H1 (cell line): ENCODE data around the gene ZNF521. TPM values are rescaled to one million over a fixed set of nuclear protein-coding genes. Genes with fewer than 3 reads are reported as not detected.

Experiments
- CTCF ChIA-PET: fragments of 300-600 bp; sonication (Branson Sonifier 250); formaldehyde crosslinking; loops from one replicate; lab custom pipeline; 2021; ENCODE audit not compliant: partially characterized antibody; lab: Charles Lee
- POLR2A ChIA-PET: fragments of 300-600 bp; sonication (Branson Sonifier 250); formaldehyde crosslinking; loops from one replicate; lab custom pipeline; 2021; ENCODE audit warnings: inconsistent platforms; ENCODE audit not compliant: partially characterized antibody; lab: Charles Lee
- DNase-seq, 2 experiments: peaks; one replicate each; pipeline versions ENCODE4 v3.0.0 to v3.0.0-alpha.2; 2010 to 2022; ENCODE audit warnings: low spot score in 2 of 2, low read depth in 1 of 2, mixed read lengths in 1 of 2
- FAIRE-seq: peaks from 2 replicates; lab custom pipeline; 2011; peaks lifted over from hg19 to GRCh38; lab: Jason Lieb, UNC
- H2AFZ ChIP-seq: 2 replicates; pipeline ENCODE4 v1.8.1; 2012; ENCODE audit warnings: low read length, inconsistent platforms
- H2AK5ac ChIP-seq: 2 replicates; pipeline ENCODE4 v1.6.1; 2013; ENCODE audit warnings: low read depth, low read length
- H2BK120ac ChIP-seq: replicated peaks from 2 replicates; pipeline ENCODE3; 2013; ENCODE audit warnings: low read depth, low read length, inconsistent platforms
- H2BK12ac ChIP-seq: 2 replicates; pipeline ENCODE4 v1.6.1; 2013; ENCODE audit warnings: low read depth, low read length
- H2BK15ac ChIP-seq: 2 replicates; pipeline ENCODE4 v1.6.1; 2013; ENCODE audit warnings: low read length
- H2BK20ac ChIP-seq: 2 replicates; pipeline ENCODE4 v1.6.1; 2013; ENCODE audit warnings: low read length
- H2BK5ac ChIP-seq: 2 replicates; pipeline ENCODE4 v1.6.1; 2013; ENCODE audit warnings: low read depth, low read length
- H3K14ac ChIP-seq: 2 replicates; pipeline ENCODE4 v1.6.1; 2013; ENCODE audit warnings: inconsistent platforms; ENCODE audit not compliant: insufficient read length
- H3K18ac ChIP-seq: 2 replicates; pipeline ENCODE4 v1.6.1; 2013; ENCODE audit warnings: low read length; ENCODE audit errors: extremely low read depth
- H3K23ac ChIP-seq: 2 replicates; pipeline ENCODE4 v1.6.1; 2013; ENCODE audit warnings: inconsistent platforms; ENCODE audit not compliant: insufficient read length
- H3K23me2 ChIP-seq: 2 replicates; pipeline ENCODE4 v1.6.1; 2013; ENCODE audit warnings: low read depth, low read length
- H3K27ac ChIP-seq: 2 replicates; pipeline ENCODE4 v1.6.1; 2011; ENCODE audit warnings: low read depth, low read length, inconsistent platforms
- H3K27me3 ChIP-seq, 4 experiments: replicated peaks in 1 of 4; 1 replicate in 1 of 4; 2 replicates in 3 of 4; pipeline versions ENCODE4 v1.6.1 to v1.8.1; 2011 to 2013; ENCODE audit warnings: low read length in 3 of 4, mild to moderate bottlenecking in 3 of 4, inconsistent platforms in 2 of 4, mixed read lengths in 2 of 4, moderate library complexity in 1 of 4; ENCODE audit not compliant: control insufficient read depth in 3 of 4, insufficient read depth in 3 of 4; ENCODE audit errors: extremely low read depth in 1 of 4
- H3K36me3 ChIP-seq, 4 experiments: 2 replicates each; pipeline versions ENCODE4 v1.6.1 to v1.8.1; 2011 to 2013; ENCODE audit warnings: mild to moderate bottlenecking in 4 of 4, low read length in 3 of 4, moderate library complexity in 2 of 4, control low read depth in 1 of 4, inconsistent platforms in 1 of 4; ENCODE audit not compliant: insufficient read depth in 4 of 4, control insufficient read depth in 2 of 4
- H3K4ac ChIP-seq: replicated peaks from 2 replicates; pipeline ENCODE3; 2013; ENCODE audit warnings: low read length, low read depth, mixed read lengths, inconsistent platforms; ENCODE audit not compliant: insufficient read length
- H3K4me1 ChIP-seq, 4 experiments: replicated peaks in 1 of 4; 1 replicate in 1 of 4; 2 replicates in 3 of 4; pipeline versions ENCODE4 v1.6.1 to v1.8.1; 2011 to 2013; ENCODE audit warnings: low read length in 3 of 4, inconsistent platforms in 2 of 4, mixed read lengths in 1 of 4; ENCODE audit not compliant: insufficient read depth in 4 of 4, control insufficient read depth in 3 of 4
- H3K4me2 ChIP-seq, 2 experiments: 2 replicates each; pipeline versions ENCODE4 v1.6.1 to v1.8.1; 2011 to 2013; ENCODE audit warnings: low read depth in 2 of 2, low read length in 2 of 2, control low read depth in 1 of 2, inconsistent platforms in 1 of 2, mild to moderate bottlenecking in 1 of 2; ENCODE audit not compliant: insufficient read depth in 1 of 2
- H3K4me3 ChIP-seq, 4 experiments: fragments of 200-600, 300-600 bp in 1 of 4; sonication (generic), shearing (Covaris generic), sonication (Bioruptor Twin) in 1 of 4; 2 replicates each; pipeline versions ENCODE4 v1.5.1 to v1.8.1; 2011 to 2016; ENCODE audit warnings: low read length in 4 of 4, low read depth in 3 of 4, control low read depth in 2 of 4, inconsistent platforms in 2 of 4, mild to moderate bottlenecking in 2 of 4, mixed read lengths in 1 of 4, moderate library complexity in 1 of 4; ENCODE audit not compliant: insufficient read depth in 2 of 4; ENCODE audit errors: extremely low read depth in 1 of 4
- H3K56ac ChIP-seq: replicated peaks from 2 replicates; pipeline ENCODE3; 2013; ENCODE audit warnings: low read depth, mild to moderate bottlenecking, mixed read lengths, low read length, inconsistent platforms; ENCODE audit not compliant: insufficient read length
- H3K79me1 ChIP-seq: 2 replicates; pipeline ENCODE4 v1.6.1; 2013; ENCODE audit warnings: low read depth, low read length, control low read depth
- H3K79me2 ChIP-seq, 2 experiments: 2 replicates each; pipeline versions ENCODE4 v1.6.1 to v1.8.1; 2012 to 2013; ENCODE audit warnings: low read length in 2 of 2, mild to moderate bottlenecking in 2 of 2, inconsistent platforms in 1 of 2; ENCODE audit not compliant: insufficient read depth in 2 of 2, control insufficient read depth in 1 of 2
- H3K9ac ChIP-seq, 4 experiments: replicated peaks in 1 of 4; 1 replicate in 1 of 4; 2 replicates in 3 of 4; pipeline versions ENCODE4 v1.6.1 to v1.8.1; 2011 to 2013; ENCODE audit warnings: low read depth in 3 of 4, low read length in 3 of 4, control low read depth in 2 of 4, mild to moderate bottlenecking in 2 of 4, moderate library complexity in 2 of 4, inconsistent platforms in 1 of 4; ENCODE audit errors: extremely low read depth in 1 of 4
- H3K9me3 ChIP-seq, 2 experiments: 2 replicates each; pipeline versions ENCODE4 v1.6.1 to v1.8.1; 2012 to 2013; ENCODE audit warnings: mild to moderate bottlenecking in 2 of 2, moderate library complexity in 2 of 2, control low read depth in 1 of 2, inconsistent platforms in 1 of 2, low read depth in 1 of 2, low read length in 1 of 2, mixed read lengths in 1 of 2; ENCODE audit not compliant: insufficient read depth in 2 of 2
- H4K20me1 ChIP-seq, 2 experiments: replicated peaks in 1 of 2; 2 replicates each; pipeline versions ENCODE3 to v1.8.1; 2011 to 2013; ENCODE audit warnings: inconsistent platforms in 2 of 2, low read length in 2 of 2, mild to moderate bottlenecking in 1 of 2; ENCODE audit not compliant: insufficient read depth in 2 of 2, control insufficient read depth in 1 of 2
- H4K5ac ChIP-seq: 2 replicates; pipeline ENCODE4 v1.6.1; 2013; ENCODE audit warnings: low read length, low read depth, mixed read lengths, inconsistent platforms; ENCODE audit not compliant: insufficient read length
- H4K8ac ChIP-seq: 2 replicates; pipeline ENCODE4 v1.8.0; 2013; ENCODE audit warnings: mild to moderate bottlenecking, moderate library complexity, low read length, inconsistent platforms; ENCODE audit not compliant: insufficient read depth; ENCODE audit errors: extremely low read depth
- H4K91ac ChIP-seq: replicated peaks from 2 replicates; pipeline ENCODE3; 2013; ENCODE audit warnings: low read length, mixed read lengths, inconsistent platforms; ENCODE audit not compliant: insufficient read length
- ASH2L ChIP-seq: fragments of 200-600, 300-600 bp; sonication (generic); IDR thresholded peaks from one replicate; pipeline ENCODE4 v1.7.1; 2017; ENCODE audit warnings: low read length
- KDM5A ChIP-seq: fragments of 200-600 bp; IDR thresholded peaks from 2 replicates; pipeline ENCODE4 v1.7.1; 2012; ENCODE audit warnings: mild to moderate bottlenecking, low read length, inconsistent platforms, mixed read lengths
- RBBP5 ChIP-seq: IDR thresholded peaks from 2 replicates; pipeline ENCODE4 v1.7.1; 2012; ENCODE audit warnings: low read depth, mild to moderate bottlenecking, inconsistent platforms, low read length, moderate library complexity, borderline replicate concordance
- RNF2 ChIP-seq: fragments of 200-900, 300-1000 bp; sonication (generic); IDR thresholded peaks from 2 replicates; pipeline ENCODE4 v1.7.1; 2016; ENCODE audit warnings: borderline replicate concordance, low read depth, mild to moderate bottlenecking, antibody characterized with exemption, low read length; ENCODE audit not compliant: poor library complexity, severe bottlenecking; ENCODE audit errors: missing control alignments
- TCF12 ChIP-seq: IDR thresholded peaks from 2 replicates; pipeline ENCODE4 v1.6.1; 2011; ENCODE audit warnings: low read depth, mild to moderate bottlenecking, low read length
- USF2 ChIP-seq: IDR thresholded peaks from 2 replicates; pipeline ENCODE4 v1.6.1; 2011; ENCODE audit warnings: low read length, improper control_type of control experiment
- YY1 ChIP-seq: IDR thresholded peaks from 2 replicates; pipeline ENCODE4 v1.6.1; 2011; ENCODE audit warnings: low read depth, mild to moderate bottlenecking, low read length
- WGBS, 2 experiments: shearing (Covaris generic) in 1 of 2; methylation state at CpG; one replicate each; pipeline versions ENCODE4 v1.1.6 to v1.1.7; 2013 to 2015; ENCODE audit warnings: low lambda C conversion rate in 2 of 2, mixed read lengths in 2 of 2, inconsistent platforms in 1 of 2, low coverage in 1 of 2, missing lambda C conversion rate in 1 of 2; ENCODE audit not compliant: insufficient replicate concordance in 2 of 2, insufficient coverage in 1 of 2, insufficient read length in 1 of 2; ENCODE audit errors: extremely low coverage in 1 of 2, missing lambda C conversion rate in 1 of 2; 5-methylcytosine and 5-hydroxymethylcytosine counted together
- polyA plus RNA-seq, 7 experiments: library from polyadenylated mRNA; depleted of rRNA in 3 of 7; stranded (reverse) in 5 of 7; unstranded in 2 of 7; fragments of >200 nt in 5 of 7; fragments of 200-250 nt in 2 of 7; gene quantifications; 1 replicate in 5 of 7; 2 replicates in 1 of 7; 4 replicates in 1 of 7; pipeline versions ENCODE4 v1.2.1 to v1.2.3, GENCODE V29; 2011 to 2013; ENCODE audit warnings: missing spikeins in 2 of 7, mixed read lengths in 2 of 7
- total RNA-seq: library from RNA; stranded (reverse); fragmentation: NEBNext Ultra II Directional; extraction: Animal tissue kit (Norgen Biotek cat#: 25700); gene quantifications from 2 replicates; pipeline ENCODE4 v1.2.1, GENCODE V29; 2021
- TF ChIP-seq, protein P1 (sequence below): IDR thresholded peaks from 2 replicates; pipeline ENCODE4 v1.6.1; 2012; ENCODE audit warnings: low read length, inconsistent platforms

The ZNF521 gene
- total and polyA plus RNA-seq, 2 of the 8 experiments (the other 6 are each of a cell fraction or from before 2014, with no cell fraction given): 9.5 to 15.8 TPM

- TF ChIP-seq USF2 (no peak), RNF2 (no peak), YY1 (no peak), TCF12 (no peak), RBBP5 (no peak), ASH2L (no peak), KDM5A (no peak)
- TF ChIP-seq, protein P1, sequence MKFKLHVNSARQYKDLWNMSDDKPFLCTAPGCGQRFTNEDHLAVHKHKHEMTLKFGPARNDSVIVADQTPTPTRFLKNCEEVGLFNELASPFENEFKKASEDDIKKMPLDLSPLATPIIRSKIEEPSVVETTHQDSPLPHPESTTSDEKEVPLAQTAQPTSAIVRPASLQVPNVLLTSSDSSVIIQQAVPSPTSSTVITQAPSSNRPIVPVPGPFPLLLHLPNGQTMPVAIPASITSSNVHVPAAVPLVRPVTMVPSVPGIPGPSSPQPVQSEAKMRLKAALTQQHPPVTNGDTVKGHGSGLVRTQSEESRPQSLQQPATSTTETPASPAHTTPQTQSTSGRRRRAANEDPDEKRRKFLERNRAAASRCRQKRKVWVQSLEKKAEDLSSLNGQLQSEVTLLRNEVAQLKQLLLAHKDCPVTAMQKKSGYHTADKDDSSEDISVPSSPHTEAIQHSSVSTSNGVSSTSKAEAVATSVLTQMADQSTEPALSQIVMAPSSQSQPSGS: no peak
- TF ChIP-seq, all 59 proteins: peak for 0
- no peaks in the 10 kb centered on the region for H3K27me3 ChIP-seq
- H3K23me2 ChIP-seq: no peaks in the 10 kb centered on the region
- no peak overlapping the region for H3K27ac ChIP-seq
- no peak overlapping the region for H2BK5ac ChIP-seq
- no peak overlapping the region for H2BK12ac ChIP-seq
- H3K56ac ChIP-seq: no peak overlapping the region
- no peak overlapping the region for H3K4me2 ChIP-seq
- FAIRE-seq (no peak), DNase-seq (no peak)
- no peak overlapping the region for H3K4me3 ChIP-seq
- H2AK5ac ChIP-seq: no peak overlapping the region
- H3K4me1 ChIP-seq: peaks cover 0 to 6% (median 2%) of the 10 kb centered on the region in 4 experiments; a peak in 3 of 7 replicates
- H3K4ac ChIP-seq: no peak overlapping the region
- no peak overlapping the region for H2BK15ac ChIP-seq
- ChIA-PET POLR2A (interaction anchor here (1.6 kb wide), 1 partner anchor 10 kb away, joined by 4 read pairs; no protein-coding TSS in a partner anchor), CTCF (interaction anchor here (1.3 kb wide), 1 partner anchor 502 kb away, joined by 3 read pairs; no protein-coding TSS in a partner anchor)
- H3K14ac ChIP-seq: no peak overlapping the region
- H3K18ac ChIP-seq: no peak overlapping the region
- H4K91ac ChIP-seq: no peak overlapping the region
- no peak overlapping the region for H2BK120ac ChIP-seq
- 97% methylated on average over 3 of the region's 3 CpGs; no CpG with 5 or more reads in 1 of the 2 experiments for WGBS, 2 experiments
- H3K23ac ChIP-seq: no peak overlapping the region
- no peaks in the 10 kb centered on the region for H3K79me1 ChIP-seq
- no peak overlapping the region for H4K5ac ChIP-seq
- no peak overlapping the region for H4K8ac ChIP-seq
- H4K20me1 ChIP-seq: peaks cover 0 to 3% of the 10 kb centered on the region in 2 experiments
- peaks cover 2 to 20% (median 5%) of the 10 kb centered on the region in 4 experiments; a peak in 4 of 8 replicates for H3K36me3 ChIP-seq
- H3K79me2 ChIP-seq: no peaks in the 10 kb centered on the region
- no peak overlapping the region for H2BK20ac ChIP-seq
- H2AFZ ChIP-seq: no peak overlapping the region
- H3K9me3 ChIP-seq: no peaks in the 10 kb centered on the region
- no peak overlapping the region for H3K9ac ChIP-seq
Observed at GRCh38 chr18:25229081-25229480, 122.9 kb downstream of the ZNF521 start.
